ENCODE results near the gene RAB36.

DNA sequence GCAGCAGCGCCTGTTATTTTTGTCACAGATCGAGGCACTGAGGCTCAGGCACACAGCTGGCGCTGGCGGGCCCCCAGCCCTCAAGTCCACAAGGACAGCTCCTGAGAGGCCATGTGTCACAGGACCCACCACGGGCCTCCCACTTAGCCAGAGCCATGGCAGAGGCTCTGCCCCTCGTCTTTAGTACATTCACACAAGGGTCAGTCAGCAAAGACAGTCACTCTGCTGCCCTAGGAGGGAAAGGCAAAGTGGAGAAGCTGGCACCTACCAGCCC, 45.8 kb upstream of the RAB36 start:
- TF ChIP-seq CTCF (IDR thresholded peaks at IDR 0.05) (no peak), POLR2A (IDR thresholded peaks at IDR 0.05) (no peak)
